Transverse colon (tissue), 4 donors: ENCODE measurements around the gene CDK14. TPM values are rescaled to one million over a fixed set of nuclear protein-coding genes. Genes with fewer than 3 reads are reported as not detected.

Experiments
- DNase-seq: peaks from one replicate; pipeline ENCODE4 v3.0.0-alpha.2; 2019
- H3K27ac ChIP-seq, 4 donors: fragments of 200-600 bp; sonication (generic); 2 replicates each; pipeline ENCODE4 v1.5.1; 2016 to 2018; ENCODE audit warnings: inconsistent platforms in 4 of 4
- H3K27me3 ChIP-seq: fragments of 200-600 bp; sonication (generic); 2 replicates; pipeline ENCODE4 v1.5.1; 2017; ENCODE audit warnings: inconsistent platforms
- H3K36me3 ChIP-seq, 4 donors: fragments of 200-600 bp; sonication (generic); 2 replicates each; pipeline ENCODE4 v1.5.1; 2017 to 2019; ENCODE audit warnings: inconsistent platforms in 4 of 4
- H3K4me1 ChIP-seq, 4 donors: fragments of 200-600 bp; sonication (generic); 2 replicates each; pipeline ENCODE4 v1.5.1; 2017 to 2020; ENCODE audit warnings: inconsistent platforms in 4 of 4
- H3K4me3 ChIP-seq, 4 donors: fragments of 200-600 bp; sonication (generic); 1 replicate in 1 of 4; 2 replicates in 3 of 4; pipeline versions ENCODE4 v1.5.1 to v1.6.1; 2017 to 2019; ENCODE audit warnings: inconsistent platforms in 4 of 4
- H3K9me3 ChIP-seq, 2 donors: fragments of 200-600 bp; sonication (generic); 2 replicates each; pipeline ENCODE4 v1.5.1; 2017 to 2019; ENCODE audit warnings: inconsistent platforms in 2 of 2
- EP300 ChIP-seq: sonication (generic); formaldehyde crosslinking; IDR thresholded peaks from one replicate; pipeline ENCODE4 v1.6.1; 2017; ENCODE audit warnings: antibody characterized with exemption, low read depth
- POLR2A ChIP-seq: fragments of 450-650 bp; IDR thresholded peaks from one replicate; pipeline ENCODE4 v1.6.1; 2016; ENCODE audit warnings: antibody characterized with exemption, mild to moderate bottlenecking, moderate library complexity
- POLR2AphosphoS5 ChIP-seq, 3 donors: sonication (generic); formaldehyde crosslinking; IDR thresholded peaks; one replicate each; pipeline ENCODE4 v1.6.1; 2016; ENCODE audit warnings: antibody characterized with exemption in 3 of 3
- WGBS, 2 donors: methylation state at CpG; one replicate each; pipeline ENCODE4 v1.1.5; 2018; ENCODE audit warnings: low coverage in 1 of 2; 5-methylcytosine and 5-hydroxymethylcytosine counted together
- in situ Hi-C, 4 donors: fragments of 200-750 bp; cut with MboI; loops; one replicate each; pipeline versions ENCODE4 v1.15.0 to v1.15.1; 2017; ENCODE audit warnings: low sequenced_read_pairs in 3 of 4, low pct_ligation_motif_present in 1 of 4, low pct_unique_long_range_greater_than_20kb in 1 of 4
- intact Hi-C: fragments of 100-400 bp; cut with DNase I; formaldehyde crosslinking; loops from one replicate; pipeline ENCODE4 v1.15.1; 2023; ENCODE audit warnings: low total_unique reads
- total RNA-seq, 4 donors: library from RNA; depleted of rRNA; stranded (reverse); fragments of >200 nt; gene quantifications; one replicate each; pipeline ENCODE4 v1.1.0, GENCODE V29; 2016
- TF ChIP-seq, protein P1 (sequence below), 5 experiments: fragments of 200-600 bp in 3 of 5; fragments of 450-650 bp in 2 of 5; sonication (generic) in 3 of 5; IDR thresholded peaks; 1 replicate in 2 of 5; 2 replicates in 3 of 5; pipeline ENCODE4 v1.5.1; 2016 to 2017; ENCODE audit warnings: antibody characterized with exemption in 5 of 5, inconsistent platforms in 3 of 5, mild to moderate bottlenecking in 2 of 5, moderate library complexity in 1 of 5

The CDK14 gene
- total RNA-seq, 4 donors from 2014 or later: 0.40 to 15.4 (median 4.8) TPM

DNA sequence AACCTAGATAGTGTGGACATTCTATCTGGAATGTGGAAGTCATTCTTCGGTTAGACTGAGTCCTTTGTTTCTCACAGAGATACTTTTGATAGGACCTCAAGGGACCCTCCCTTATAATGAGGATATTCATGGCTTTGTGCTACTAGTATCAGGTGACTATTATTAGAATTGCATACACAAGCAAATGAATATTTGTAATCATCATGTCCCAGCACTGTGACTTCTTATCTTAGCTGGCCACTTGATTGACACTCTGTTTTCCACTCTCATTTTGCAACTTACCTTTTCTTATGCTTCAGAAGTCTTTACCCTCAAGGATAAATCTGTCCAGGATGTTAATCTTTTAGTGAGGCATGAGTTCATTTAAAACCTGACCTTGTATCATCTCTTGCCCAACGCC, 399.9 kb downstream of the CDK14 start:
- TF ChIP-seq POLR2AphosphoS5 (IDR thresholded peaks at IDR 0.05): no peak
- TF ChIP-seq POLR2A: no peak
- TF ChIP-seq EP300: no peak
- TF ChIP-seq, protein P1, sequence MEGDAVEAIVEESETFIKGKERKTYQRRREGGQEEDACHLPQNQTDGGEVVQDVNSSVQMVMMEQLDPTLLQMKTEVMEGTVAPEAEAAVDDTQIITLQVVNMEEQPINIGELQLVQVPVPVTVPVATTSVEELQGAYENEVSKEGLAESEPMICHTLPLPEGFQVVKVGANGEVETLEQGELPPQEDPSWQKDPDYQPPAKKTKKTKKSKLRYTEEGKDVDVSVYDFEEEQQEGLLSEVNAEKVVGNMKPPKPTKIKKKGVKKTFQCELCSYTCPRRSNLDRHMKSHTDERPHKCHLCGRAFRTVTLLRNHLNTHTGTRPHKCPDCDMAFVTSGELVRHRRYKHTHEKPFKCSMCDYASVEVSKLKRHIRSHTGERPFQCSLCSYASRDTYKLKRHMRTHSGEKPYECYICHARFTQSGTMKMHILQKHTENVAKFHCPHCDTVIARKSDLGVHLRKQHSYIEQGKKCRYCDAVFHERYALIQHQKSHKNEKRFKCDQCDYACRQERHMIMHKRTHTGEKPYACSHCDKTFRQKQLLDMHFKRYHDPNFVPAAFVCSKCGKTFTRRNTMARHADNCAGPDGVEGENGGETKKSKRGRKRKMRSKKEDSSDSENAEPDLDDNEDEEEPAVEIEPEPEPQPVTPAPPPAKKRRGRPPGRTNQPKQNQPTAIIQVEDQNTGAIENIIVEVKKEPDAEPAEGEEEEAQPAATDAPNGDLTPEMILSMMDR (IDR thresholded peaks at IDR 0.05): no peak
- WGBS, 2 donors: 93 to 94% methylated on average over 2 of the region's 2 CpGs
- intact Hi-C loops: no loop called here
- H3K27me3 ChIP-seq: no peaks in the 10 kb centered on the region
- no peak overlapping the region for H3K4me3 ChIP-seq
- DNase-seq: no peak
- in situ Hi-C loops: no loop called here
- H3K36me3 ChIP-seq: no peaks in the 10 kb centered on the region
- H3K27ac ChIP-seq: no peak overlapping the region
- no peaks in the 10 kb centered on the region for H3K4me1 ChIP-seq
- no peaks in the 10 kb centered on the region for H3K9me3 ChIP-seq

DNA sequence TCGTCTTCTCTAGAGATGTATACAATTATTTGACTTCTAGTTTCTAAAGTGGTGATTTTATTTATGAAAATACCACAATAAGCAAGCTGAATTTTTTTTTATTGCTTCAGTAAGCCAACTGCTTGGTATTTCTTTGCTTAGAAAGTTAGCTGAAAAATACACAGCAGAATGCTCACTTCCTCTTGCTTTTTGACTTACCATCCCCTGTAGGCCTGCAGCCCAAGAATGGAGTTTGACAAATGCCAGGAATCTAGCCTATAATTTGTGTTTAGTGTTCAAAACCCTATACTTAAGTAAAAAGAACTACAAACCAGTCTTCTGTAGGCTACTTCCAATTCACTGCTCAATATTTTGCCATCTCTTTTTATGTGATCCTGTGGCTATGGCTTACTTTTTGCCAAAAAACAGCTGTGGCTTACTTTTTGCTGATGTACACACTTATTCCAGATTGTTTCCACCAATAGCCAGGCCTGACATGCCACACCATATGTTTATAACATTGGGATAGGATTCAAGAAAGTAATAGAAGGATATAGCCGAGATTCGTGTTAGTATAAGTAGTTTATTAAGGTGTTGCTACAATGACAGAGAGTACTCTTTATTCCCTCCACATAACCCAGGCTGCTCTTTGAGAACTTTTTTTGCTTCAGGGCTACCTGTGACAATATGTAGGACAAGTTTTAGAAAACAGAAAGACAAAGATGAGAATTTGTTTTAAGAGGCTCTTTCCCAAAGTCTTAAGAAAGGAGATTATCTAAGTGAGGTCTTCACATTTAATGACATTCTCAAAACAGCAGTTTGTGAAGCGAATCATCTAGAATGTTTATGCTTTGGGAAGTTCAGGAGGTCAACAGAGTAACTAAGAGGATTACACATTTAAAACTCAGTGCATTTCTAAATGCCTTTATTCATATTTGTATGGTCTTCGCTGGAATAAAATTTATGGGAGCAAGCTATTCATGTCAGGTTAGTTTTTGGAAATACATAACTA, 404.2 kb downstream of the CDK14 start:
- H3K9me3 ChIP-seq: no peaks in the 10 kb centered on the region
- no peaks in the 10 kb centered on the region for H3K36me3 ChIP-seq
- DNase-seq: no peak
- no peaks in the 10 kb centered on the region for H3K27me3 ChIP-seq
- H3K27ac ChIP-seq: no peak overlapping the region
- H3K4me1 ChIP-seq: no peaks in the 10 kb centered on the region
- intact Hi-C loops: no loop called here
- WGBS, 2 donors: 58 to 63% methylated on average over 5 of the region's 5 CpGs
- in situ Hi-C loops: no loop called here
- no peak overlapping the region for H3K4me3 ChIP-seq
- TF ChIP-seq POLR2A (no peak), EP300 (no peak), POLR2AphosphoS5 (IDR thresholded peaks at IDR 0.05) (no peak)
- TF ChIP-seq, protein P1 (IDR thresholded peaks at IDR 0.05): no peak

GRCh38 chr7:91005024-91005423, 408.9 kb downstream of the CDK14 start:
- Histone ChIP-seq H3K4me1 (no peaks in the 10 kb centered on the region), H3K4me3 (no peak overlapping the region), H3K27me3 (no peaks in the 10 kb centered on the region), H3K9me3 (no peaks in the 10 kb centered on the region), H3K36me3 (no peaks in the 10 kb centered on the region), H3K27ac (no peak overlapping the region)
- intact Hi-C loops: no loop called here
- WGBS, 2 donors: 91% methylated on average over 4 of the region's 4 CpGs; no CpG with 5 or more reads in 1 of the 2 donors
- DNase-seq: no peak
- in situ Hi-C loops: no loop called here
- TF ChIP-seq, protein P1 (IDR thresholded peaks at IDR 0.05): no peak
- TF ChIP-seq EP300 (no peak), POLR2A (no peak), POLR2AphosphoS5 (IDR thresholded peaks at IDR 0.05) (no peak)

GRCh38 chr7:91005841-91006240, 409.7 kb downstream of the CDK14 start:
- WGBS, 2 donors: 62 to 75% methylated on average over 3 to 9 of the region's 9 CpGs
- Histone ChIP-seq H3K4me3 (no peak overlapping the region), H3K9me3 (no peaks in the 10 kb centered on the region), H3K4me1 (no peaks in the 10 kb centered on the region), H3K36me3 (no peaks in the 10 kb centered on the region), H3K27ac (no peak overlapping the region), H3K27me3 (no peaks in the 10 kb centered on the region)
- in situ Hi-C loops: no loop called here
- DNase-seq: no peak
- intact Hi-C loops: no loop called here
- TF ChIP-seq POLR2A (no peak), EP300 (no peak)
- TF ChIP-seq, protein P1 (IDR thresholded peaks at IDR 0.05): no peak
